Endothelial cell of umbilical vein (primary cell): ENCODE measurements around the gene RAP2A. TPM values are rescaled to one million over a fixed set of nuclear protein-coding genes. Genes with fewer than 3 reads are reported as not detected.

ENCODE experiments used
- BruUV-seq: library from RNA; stranded (reverse); fragments of 400-500 nt; replicated peaks from 2 replicates; lab custom pipeline; 2021; lab: Mats Ljungman, UMichigan
- CTCF ChIA-PET: fragments of 300-600, 350-600 bp; sonication (Branson Sonifier 250); formaldehyde crosslinking; loops from one replicate; lab custom pipeline; 2021; ENCODE audit warnings: antibody characterized with exemption, inconsistent platforms; lab: Charles Lee
- POLR2A ChIA-PET: fragments of 300-600, 350-600 bp; sonication (Branson Sonifier 250); formaldehyde crosslinking; loops from one replicate; lab custom pipeline; 2021; ENCODE audit warnings: antibody characterized with exemption, inconsistent platforms; lab: Charles Lee
- DNase-seq: peaks from one replicate; pipeline ENCODE4 v3.0.0-alpha.2; 2011; ENCODE audit warnings: low read depth, low spot score
- FAIRE-seq: peaks from 2 replicates; lab custom pipeline; 2011; peaks lifted over from hg19 to GRCh38; lab: Jason Lieb, UNC
- H2AFZ ChIP-seq: 2 replicates; pipeline ENCODE4 v1.6.0; 2012; ENCODE audit warnings: low read depth, low read length, control low read depth, inconsistent platforms
- H3K27ac ChIP-seq: 2 replicates; pipeline ENCODE4 v1.5.1; 2011; ENCODE audit warnings: low read depth, mild to moderate bottlenecking, control low read depth, low read length, moderate library complexity; ENCODE audit not compliant: insufficient read depth
- H3K27me3 ChIP-seq, 2 experiments: 2 replicates each; pipeline versions ENCODE4 v1.6.0 to v1.6.1; 2011; ENCODE audit warnings: low read length in 2 of 2, mixed read lengths in 1 of 2; ENCODE audit not compliant: control insufficient read depth in 2 of 2, insufficient read depth in 2 of 2
- H3K36me3 ChIP-seq, 2 experiments: 2 replicates in 1 of 2; 3 replicates in 1 of 2; pipeline ENCODE4 v1.5.1; 2011; ENCODE audit warnings: low read length in 2 of 2, mild to moderate bottlenecking in 1 of 2, moderate library complexity in 1 of 2; ENCODE audit not compliant: control insufficient read depth in 2 of 2, insufficient read depth in 2 of 2; ENCODE audit errors: extremely low read depth in 1 of 2
- H3K4me1 ChIP-seq: 3 replicates; pipeline ENCODE4 v1.5.1; 2011; ENCODE audit warnings: mild to moderate bottlenecking, low read length; ENCODE audit not compliant: control insufficient read depth, insufficient read depth; ENCODE audit errors: extremely low read depth
- H3K4me2 ChIP-seq: 2 replicates; pipeline ENCODE4 v1.6.1; 2011; ENCODE audit warnings: low read length, control low read depth, mixed read lengths; ENCODE audit not compliant: insufficient read depth
- H3K4me3 ChIP-seq, 3 experiments: fragments of 200-600 bp in 1 of 3; sonication (generic), shearing (Covaris generic) in 1 of 3; replicated peaks in 1 of 3; 2 replicates each; pipeline ENCODE4 v1.5.1; 2011 to 2016; ENCODE audit warnings: control low read depth in 3 of 3, low read length in 3 of 3, mild to moderate bottlenecking in 2 of 3, inconsistent platforms in 1 of 3, low read depth in 1 of 3, moderate library complexity in 1 of 3; ENCODE audit not compliant: insufficient read depth in 1 of 3
- H3K79me2 ChIP-seq: 2 replicates; pipeline ENCODE4 v1.6.0; 2012; ENCODE audit warnings: low read length, inconsistent platforms; ENCODE audit not compliant: control insufficient read depth, insufficient read depth
- H3K9ac ChIP-seq: replicated peaks from 2 replicates; pipeline ENCODE3; 2011; ENCODE audit warnings: low read length, control low read depth; ENCODE audit not compliant: insufficient read depth; ENCODE audit errors: extremely low read depth
- H3K9me1 ChIP-seq: replicated peaks from 3 replicates; pipeline ENCODE4 v1.6.0; 2011; ENCODE audit warnings: mild to moderate bottlenecking, low read length; ENCODE audit not compliant: control insufficient read depth, insufficient read depth; ENCODE audit errors: extremely low read depth
- H3K9me3 ChIP-seq: replicated peaks from 2 replicates; pipeline ENCODE4 v1.5.1; 2012; ENCODE audit warnings: low read length, inconsistent platforms; ENCODE audit not compliant: control insufficient read depth, insufficient read depth
- H4K20me1 ChIP-seq: replicated peaks from 2 replicates; pipeline ENCODE3; 2011; ENCODE audit warnings: mild to moderate bottlenecking, low read length; ENCODE audit not compliant: control insufficient read depth, insufficient read depth; ENCODE audit errors: extremely low read depth
- CTCF ChIP-seq, 2 donors: IDR thresholded peaks; 1 replicate in 1 of 2; 2 replicates in 1 of 2; pipeline ENCODE4 v1.5.1; 2011; ENCODE audit warnings: low read length in 2 of 2, mild to moderate bottlenecking in 2 of 2, moderate library complexity in 2 of 2, control low read depth in 1 of 2, inconsistent platforms in 1 of 2, low read depth in 1 of 2; ENCODE audit not compliant: insufficient read depth in 1 of 2; ENCODE audit errors: extremely low read depth in 1 of 2
- EZH2 ChIP-seq: IDR thresholded peaks from 2 replicates; pipeline ENCODE4 v1.6.1; 2012; ENCODE audit warnings: borderline replicate concordance, low read depth, mild to moderate bottlenecking, moderate library complexity, low read length, inconsistent platforms; ENCODE audit not compliant: severe bottlenecking
- FOS ChIP-seq: IDR thresholded peaks from 2 replicates; pipeline ENCODE4 v1.6.1; 2011; ENCODE audit warnings: mild to moderate bottlenecking, low read length, moderate library complexity, borderline replicate concordance; ENCODE audit not compliant: insufficient read depth
- GATA2 ChIP-seq: IDR thresholded peaks from 2 replicates; pipeline ENCODE4 v1.7.0; 2011; ENCODE audit warnings: low read depth, mild to moderate bottlenecking, moderate library complexity, mixed read lengths, low read length; ENCODE audit not compliant: insufficient read length, insufficient read depth
- JUN ChIP-seq: IDR thresholded peaks from 2 replicates; pipeline ENCODE4 v1.6.1; 2011; ENCODE audit warnings: borderline replicate concordance, low read depth; ENCODE audit not compliant: insufficient read length, insufficient read depth
- MAX ChIP-seq: IDR thresholded peaks from 2 replicates; pipeline ENCODE4 v1.6.1; 2011; ENCODE audit not compliant: insufficient read depth, insufficient read length
- MYC ChIP-seq: IDR thresholded peaks from one replicate; pipeline ENCODE4 v1.6.1; 2011; ENCODE audit warnings: mild to moderate bottlenecking, low read depth, low read length
- POLR2A ChIP-seq: IDR thresholded peaks from 2 replicates; pipeline ENCODE4 v1.6.1; 2012; ENCODE audit warnings: low read depth, mild to moderate bottlenecking, control low read depth, low read length
- POLR2AphosphoS5 ChIP-seq: IDR thresholded peaks from 2 replicates; pipeline ENCODE4 v1.6.1; 2012; ENCODE audit warnings: low read depth, mild to moderate bottlenecking, control low read depth, low read length, moderate library complexity; ENCODE audit not compliant: insufficient read depth
- dilution Hi-C: fragments of 300-500 bp; cut with MboI; formaldehyde crosslinking; loops from one replicate; pipeline ENCODE4 v1.15.0; 2019; ENCODE audit warnings: low sequenced_read_pairs; ENCODE audit not compliant: extremely low pct_ligation_motif_present
- intact Hi-C: fragments of 100-400 bp; cut with micrococcal nuclease; formaldehyde crosslinking; loops from one replicate; pipeline ENCODE4 v1.10.0; 2022
- polyA plus RNA-seq, 4 experiments: library from polyadenylated mRNA; depleted of rRNA in 3 of 4; stranded (reverse) in 3 of 4; unstranded in 1 of 4; fragments of >200 nt; gene quantifications; 2 replicates each; pipeline versions ENCODE4 v1.2.1 to v1.2.3, GENCODE V29; 2011 to 2012; ENCODE audit warnings: missing spikeins in 1 of 4
- total RNA-seq: library from RNA; stranded (reverse); gene quantifications from 2 replicates; pipeline ENCODE4 v1.2.3, GENCODE V29; 2021

Gene RAP2A
- total and polyA plus RNA-seq, 2 donors (not counting 3 experiments of a cell fraction or from before 2014, with no cell fraction given): 7.8 to 44.4 TPM

DNA sequence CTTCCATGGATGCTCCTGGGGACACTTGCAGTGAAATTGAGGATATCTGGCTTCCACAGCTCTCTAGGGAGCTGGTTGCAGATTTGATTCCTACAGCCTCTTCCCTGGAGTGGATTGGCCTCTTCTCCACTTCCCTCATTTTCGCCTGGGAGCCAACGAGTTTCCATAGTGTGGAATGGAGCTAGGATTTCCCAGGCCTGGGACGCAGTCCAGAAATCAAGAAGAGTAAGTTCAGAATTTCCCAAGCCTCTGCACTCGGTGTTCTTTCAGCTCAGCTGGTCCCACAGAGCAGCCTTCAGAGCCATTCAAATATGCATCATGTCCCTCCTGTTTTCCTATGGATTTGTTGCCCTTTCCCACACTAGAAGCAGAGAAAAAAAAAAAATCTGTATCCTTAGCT lies 68.2 kb downstream of the RAP2A start:
- no peak overlapping the region for H3K27ac ChIP-seq
- TF ChIP-seq MYC: no peak
- TF ChIP-seq GATA2: no peak
- TF ChIP-seq POLR2A: no peak
- TF ChIP-seq JUN: no peak
- no peak for TF ChIP-seq CTCF (IDR thresholded peaks at IDR 0.05; ENCODE audit: extremely low read depth in 1 of 2, insufficient read depth in 1 of 2, low read depth in 1 of 2, low read length in 2 of 2)
- no peaks in the 10 kb centered on the region for H3K4me1 ChIP-seq
- no peak overlapping the region for H3K9ac ChIP-seq
- intact Hi-C loops: no loop called here
- no peaks in the 10 kb centered on the region for H3K79me2 ChIP-seq
- ChIA-PET CTCF (no interaction called here), POLR2A (no interaction called here)
- H3K36me3 ChIP-seq: no peaks in the 10 kb centered on the region
- FAIRE-seq (no peak), DNase-seq (no peak)
- H3K4me2 ChIP-seq: no peak overlapping the region
- dilution Hi-C loops: no loop called here
- H3K9me3 ChIP-seq: no peaks in the 10 kb centered on the region
- H2AFZ ChIP-seq: no peak overlapping the region
- H3K4me3 ChIP-seq: no peak overlapping the region
- H4K20me1 ChIP-seq: no peaks in the 10 kb centered on the region
- peaks cover 13 to 18% of the 10 kb centered on the region in 2 experiments for H3K27me3 ChIP-seq
- no TSS peak for BruUV-seq
- H3K9me1 ChIP-seq: no peaks in the 10 kb centered on the region

GRCh38 chr13:97502706-97503105 lies 68.7 kb downstream of the RAP2A start:
- BruUV-seq: no TSS peak
- Histone ChIP-seq H3K4me1 (no peaks in the 10 kb centered on the region), H3K9me1 (no peaks in the 10 kb centered on the region), H3K9ac (no peak overlapping the region), H2AFZ (no peak overlapping the region), H3K4me3 (no peak overlapping the region), H3K9me3 (no peaks in the 10 kb centered on the region), H3K4me2 (no peak overlapping the region), H3K79me2 (no peaks in the 10 kb centered on the region), H3K27me3 (peaks cover 13 to 18% of the 10 kb centered on the region in 2 experiments), H3K27ac (no peak overlapping the region), H3K36me3 (no peaks in the 10 kb centered on the region), H4K20me1 (no peaks in the 10 kb centered on the region)
- POLR2A ChIA-PET: no interaction called here
- intact Hi-C loops (no loop called here), dilution Hi-C loops (no loop called here)
- TF ChIP-seq CTCF (IDR thresholded peaks at IDR 0.05; ENCODE audit: extremely low read depth in 1 of 2, insufficient read depth in 1 of 2, low read depth in 1 of 2, low read length in 2 of 2) (no peak), FOS (no peak), MYC (no peak), MAX (no peak), EZH2 (no peak), POLR2AphosphoS5 (no peak), JUN (no peak), GATA2 (no peak), POLR2A (no peak)
- CTCF ChIA-PET: no interaction called here
- DNase-seq (no peak), FAIRE-seq (no peak)
